H9 (cell line): ENCODE data around the gene ASAP3. TPM values are rescaled to one million over a fixed set of nuclear protein-coding genes. Genes with fewer than 3 reads are reported as not detected.

Source experiments
- DNase-seq: peaks from one replicate; pipeline ENCODE4 v3.0.0-alpha.2; 2017
- H2AFZ ChIP-seq: one replicate; pipeline ENCODE4 v1.6.1; 2013; ENCODE audit warnings: mild to moderate bottlenecking, low read length, control low read depth, moderate library complexity
- H2AK5ac ChIP-seq: 2 replicates; pipeline ENCODE4 v1.6.1; 2013; ENCODE audit warnings: low read length, control low read depth, mixed read lengths; ENCODE audit not compliant: insufficient read length
- H2BK120ac ChIP-seq: one replicate; pipeline ENCODE4 v1.6.1; 2013; ENCODE audit warnings: low read depth, mild to moderate bottlenecking, low read length, control low read depth, inconsistent platforms; ENCODE audit not compliant: poor library complexity, severe bottlenecking
- H2BK12ac ChIP-seq: 2 replicates; pipeline ENCODE4 v1.6.1; 2013; ENCODE audit warnings: low read length, control low read depth, mixed read lengths, low read depth; ENCODE audit not compliant: insufficient read length
- H2BK15ac ChIP-seq: 2 replicates; pipeline ENCODE4 v1.6.1; 2013; ENCODE audit warnings: low read depth, low read length, control low read depth
- H2BK20ac ChIP-seq: one replicate; pipeline ENCODE4 v1.6.1; 2013; ENCODE audit warnings: low read depth, mild to moderate bottlenecking, low read length, control low read depth, inconsistent platforms; ENCODE audit not compliant: poor library complexity, severe bottlenecking
- H2BK5ac ChIP-seq: 2 replicates; pipeline ENCODE4 v1.6.1; 2013; ENCODE audit warnings: low read length, control low read depth, mixed read lengths; ENCODE audit not compliant: insufficient read length
- H3K14ac ChIP-seq: 2 replicates; pipeline ENCODE4 v1.6.1; 2013; ENCODE audit warnings: low read length, control low read depth; ENCODE audit not compliant: insufficient read depth
- H3K18ac ChIP-seq: 2 replicates; pipeline ENCODE4 v1.6.1; 2013; ENCODE audit warnings: low read depth, mild to moderate bottlenecking, mixed read lengths, low read length, control low read depth; ENCODE audit not compliant: insufficient read length
- H3K23ac ChIP-seq: 2 replicates; pipeline ENCODE4 v1.6.1; 2013; ENCODE audit warnings: low read length, control low read depth, mixed read lengths, low read depth; ENCODE audit not compliant: insufficient read length
- H3K23me2 ChIP-seq: 2 replicates; pipeline ENCODE4 v1.6.1; 2013; ENCODE audit warnings: low read depth, mild to moderate bottlenecking, mixed read lengths, low read length, control low read depth; ENCODE audit not compliant: insufficient read length, poor library complexity, severe bottlenecking
- H3K27ac ChIP-seq: 2 replicates; pipeline ENCODE4 v1.5.1; 2013; ENCODE audit warnings: low read length, control low read depth, mixed read lengths, low read depth; ENCODE audit not compliant: insufficient read length
- H3K27me3 ChIP-seq: 2 replicates; pipeline ENCODE4 v1.6.1; 2013; ENCODE audit warnings: low read length, control low read depth, inconsistent platforms; ENCODE audit not compliant: insufficient read depth
- H3K4ac ChIP-seq: 2 replicates; pipeline ENCODE4 v1.6.1; 2013; ENCODE audit warnings: low read depth, mild to moderate bottlenecking, control low read depth, inconsistent platforms, low read length, moderate library complexity
- H3K4me1 ChIP-seq: 2 replicates; pipeline ENCODE4 v1.6.1; 2013; ENCODE audit warnings: low read length, control low read depth, inconsistent platforms; ENCODE audit not compliant: insufficient read depth
- H3K4me2 ChIP-seq: 2 replicates; pipeline ENCODE4 v1.6.1; 2013; ENCODE audit warnings: low read length, control low read depth, mixed read lengths; ENCODE audit not compliant: insufficient read length, insufficient read depth
- H3K56ac ChIP-seq: 2 replicates; pipeline ENCODE4 v1.6.1; 2013; ENCODE audit warnings: low read depth, mild to moderate bottlenecking, mixed read lengths, low read length, control low read depth; ENCODE audit not compliant: insufficient read length
- H3K79me1 ChIP-seq: 2 replicates; pipeline ENCODE4 v1.6.1; 2013; ENCODE audit warnings: low read depth, mild to moderate bottlenecking, moderate library complexity, low read length, control low read depth, inconsistent platforms; ENCODE audit not compliant: insufficient read depth, poor library complexity, severe bottlenecking
- H3K79me2 ChIP-seq: 2 replicates; pipeline ENCODE4 v1.6.1; 2013; ENCODE audit warnings: low read length, control low read depth, inconsistent platforms; ENCODE audit not compliant: insufficient read depth
- H3K9ac ChIP-seq: 2 replicates; pipeline ENCODE4 v1.6.1; 2013; ENCODE audit warnings: low read length, control low read depth, mixed read lengths; ENCODE audit not compliant: insufficient read length; ENCODE audit errors: extremely low read depth
- H3K9me3 ChIP-seq: one replicate; pipeline ENCODE4 v1.6.1; 2013; ENCODE audit warnings: low read depth, low read length, inconsistent platforms; ENCODE audit not compliant: control insufficient read depth
- H3T11ph ChIP-seq: one replicate; pipeline ENCODE4 v1.6.1; 2013; ENCODE audit warnings: mild to moderate bottlenecking, low read length, control low read depth, inconsistent platforms
- H4K20me1 ChIP-seq: one replicate; pipeline ENCODE4 v1.6.1; 2013; ENCODE audit not compliant: control insufficient read depth, insufficient read length, insufficient read depth
- H4K5ac ChIP-seq: 2 replicates; pipeline ENCODE4 v1.6.1; 2013; ENCODE audit warnings: low read depth, mild to moderate bottlenecking, mixed read lengths, low read length, control low read depth; ENCODE audit not compliant: insufficient read length
- H4K8ac ChIP-seq: replicated peaks from 2 replicates; pipeline ENCODE4 v1.6.1; 2013; ENCODE audit warnings: low read length, control low read depth, mixed read lengths, low read depth; ENCODE audit not compliant: insufficient read length
- H4K91ac ChIP-seq: 2 replicates; pipeline ENCODE4 v1.6.1; 2013; ENCODE audit warnings: low read depth, mild to moderate bottlenecking, moderate library complexity, mixed read lengths, low read length, control low read depth; ENCODE audit not compliant: insufficient read length
- H3K27ac Mint-ChIP-seq, 3 experiments: 2 replicates in 2 of 3; 3 replicates in 1 of 3; pipeline ENCODE4 v1.8.0; 2020 to 2021; ENCODE audit warnings: mixed read lengths in 3 of 3, mild to moderate bottlenecking in 1 of 3, moderate library complexity in 1 of 3
- H3K27me3 Mint-ChIP-seq: 2 replicates; pipeline ENCODE4 v1.8.0; 2021; ENCODE audit warnings: low read depth, mild to moderate bottlenecking, moderate library complexity, mixed read lengths
- H3K36me3 Mint-ChIP-seq, 3 experiments: 2 replicates in 2 of 3; 3 replicates in 1 of 3; pipeline ENCODE4 v1.8.0; 2020 to 2021; ENCODE audit warnings: low read depth in 3 of 3, mixed read lengths in 3 of 3; ENCODE audit not compliant: insufficient read depth in 1 of 3
- H3K4me1 Mint-ChIP-seq, 2 experiments: 2 replicates each; pipeline ENCODE4 v1.8.0; 2020; ENCODE audit warnings: mixed read lengths in 2 of 2
- H3K4me3 Mint-ChIP-seq, 2 experiments: 2 replicates in 1 of 2; 3 replicates in 1 of 2; pipeline ENCODE4 v1.8.0; 2020 to 2021; ENCODE audit warnings: mild to moderate bottlenecking in 2 of 2, mixed read lengths in 2 of 2, moderate library complexity in 1 of 2
- H3K9me3 Mint-ChIP-seq, 2 experiments: 2 replicates in 1 of 2; 3 replicates in 1 of 2; pipeline ENCODE4 v1.8.0; 2020; ENCODE audit warnings: mild to moderate bottlenecking in 2 of 2, mixed read lengths in 2 of 2, moderate library complexity in 1 of 2
- CTCF ChIP-seq: fragments of 200-600 bp; sonication (generic); conservative IDR thresholded peaks from 3 replicates; pipeline ENCODE4 v1.8.0; 2021; ENCODE audit warnings: antibody characterized with exemption, mild to moderate bottlenecking
- WGBS: extraction: QIAGEN DNeasy Blood & Tissue Kit; methylation state at CpG from one replicate; pipeline ENCODE4 v1.1.7; 2013; ENCODE audit warnings: missing lambda C conversion rate, low lambda C conversion rate, mixed read lengths; ENCODE audit not compliant: insufficient read length; ENCODE audit errors: extremely low coverage; 5-methylcytosine and 5-hydroxymethylcytosine counted together
- total RNA-seq: library from RNA; stranded (reverse); gene quantifications from 2 replicates; pipeline ENCODE4 v1.2.1, GENCODE V29; 2021

Gene ASAP3
- total RNA-seq, 1 experiment from 2014 or later = 26.7 TPM

GRCh38 chr1:23394181-23394580 lies 89.8 kb downstream of the ASAP3 start:
- Mint-ChIP-seq H3K4me3 (no peak overlapping the region), H3K4me1 (peaks cover 17 to 18% of the 10 kb centered on the region in 2 experiments), H3K9me3 (peaks cover 0 to 5% of the 10 kb centered on the region in 2 experiments; a peak in 1 of 5 replicates), H3K27ac (no peak overlapping the region), H3K27me3 (no peaks in the 10 kb centered on the region), H3K36me3 (no peaks in the 10 kb centered on the region)
- Histone ChIP-seq H3K18ac (no peak overlapping the region), H3K23ac (no peak overlapping the region), H2AFZ (no peak overlapping the region), H3K14ac (no peak overlapping the region), H2BK5ac (no peak overlapping the region), H3K4me1 (no peaks in the 10 kb centered on the region; the same call in 1 of the 2 replicates), H3K79me1 (no peaks in the 10 kb centered on the region), H4K8ac (no peak overlapping the region), H3K9ac (no peak overlapping the region), H2BK15ac (no peak overlapping the region), H4K5ac (no peak overlapping the region), H2BK120ac (no peak overlapping the region), H3T11ph (no peak overlapping the region), H3K4me2 (no peak overlapping the region), H3K4ac (no peak overlapping the region), H4K91ac (no peak overlapping the region), H3K27ac (no peak overlapping the region), H4K20me1 (no peaks in the 10 kb centered on the region), H2BK12ac (no peak overlapping the region), H3K79me2 (no peaks in the 10 kb centered on the region), H3K9me3 (peaks cover 7% of the 10 kb centered on the region), H3K27me3 (peaks cover 44% of the 10 kb centered on the region; the same call in 1 of the 2 replicates), H3K23me2 (no peaks in the 10 kb centered on the region), H3K56ac (no peak overlapping the region), H2AK5ac (no peak overlapping the region), H2BK20ac (no peak overlapping the region)
- no peak for DNase-seq
- WGBS = no CpG with 5 or more reads among the region's 4 CpGs
- no peak for TF ChIP-seq CTCF
